GM23338 (cell line): ENCODE results near the gene DRD4.
"Not testable (repeated sequence)": the region's sequence is repeated elsewhere in the genome, so short reads cannot be mapped to it uniquely, and the experiment has no call there.

Experiments used
- CTCF ChIP-seq, 2 experiments: fragments of 200-600 bp in 1 of 2; sonication (generic) in 1 of 2; conservative IDR thresholded peaks; 2 replicates each; pipeline versions ENCODE4 v1.5.1 to v1.6.1; 2016 to 2017; ENCODE audit warnings: antibody characterized with exemption in 2 of 2, low read depth in 2 of 2, mild to moderate bottlenecking in 2 of 2, moderate library complexity in 1 of 2
- ETS1 ChIP-seq: IDR thresholded peaks from 2 replicates; pipeline ENCODE4 v1.6.1; 2016; ENCODE audit warnings: antibody characterized with exemption
- EZH2phosphoT487 ChIP-seq: fragments of 200-600 bp; sonication (generic); IDR thresholded peaks from one replicate; pipeline ENCODE4 v1.8.1; 2018; ENCODE audit warnings: antibody characterized with exemption; ENCODE audit not compliant: unreplicated experiment
- POLR2AphosphoS5 ChIP-seq: IDR thresholded peaks from 2 replicates; pipeline ENCODE4 v1.6.1; 2016; ENCODE audit warnings: antibody characterized with exemption, low read depth
- REST ChIP-seq: IDR thresholded peaks from one replicate; pipeline ENCODE4 v1.6.1; 2018; ENCODE audit warnings: antibody characterized with exemption; ENCODE audit not compliant: unreplicated experiment
- ZNF462 ChIP-seq: fragments of 250-450 bp; sonication (Bioruptor Pico); IDR thresholded peaks from 2 replicates; pipeline ENCODE4 v1.5.0; 2020; ENCODE audit warnings: mild to moderate bottlenecking, moderate library complexity

- not testable (repeated sequence) for TF ChIP-seq CTCF (conservative IDR thresholded peaks at IDR 0.05; ENCODE audit: low read depth in 2 of 2); POLR2AphosphoS5; REST; ZNF462 (CRISPR knock-in tag); EZH2phosphoT487; ETS1
These were observed 53.2 kb downstream of the DRD4 start for GRCh38 chr11:690244-690643.
